ENCODE results near the gene CLCNKB.
A peak's percentile ranks its signal among the peaks of the same experiment; 100 is the strongest.
"Not testable (repeated sequence)": the region's sequence is repeated elsewhere in the genome, so short reads cannot be mapped to it uniquely, and the experiment has no call there.

CLCNKB gene

DNA sequence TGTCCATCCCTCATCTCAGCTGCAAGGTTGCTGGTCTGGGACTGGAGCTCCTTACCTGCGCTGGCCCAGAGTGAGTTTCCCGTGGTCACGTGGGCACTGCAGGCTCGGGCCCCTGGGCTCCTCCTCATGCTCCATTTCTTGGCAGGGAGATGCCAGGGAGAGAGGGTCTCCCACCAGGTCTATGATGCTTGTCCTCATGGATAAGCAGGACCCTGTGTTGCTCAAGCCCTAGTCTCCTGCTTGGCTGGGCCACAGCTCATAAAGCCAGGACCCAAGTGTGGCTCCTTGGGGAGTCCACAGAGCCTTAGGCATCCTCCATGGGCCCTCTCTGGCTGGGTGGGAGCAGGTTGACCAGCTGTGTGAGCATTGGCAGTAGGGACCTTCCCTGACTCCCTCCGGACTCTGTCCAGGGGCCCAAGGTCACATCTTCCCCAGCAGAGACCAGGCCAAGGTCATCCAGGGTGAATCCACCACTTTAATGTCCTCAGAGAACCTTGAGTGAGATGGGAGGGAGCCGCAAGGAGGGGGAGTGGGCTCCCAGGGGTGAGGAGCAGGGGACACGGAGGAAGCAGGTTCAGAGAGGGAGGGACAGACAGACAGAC lies 13.8 kb downstream of the CLCNKB start:
- not testable (repeated sequence) for DNase-seq (ENCODE audit: low read depth in 3 of 3)

- DNase-seq (ENCODE audit: low read depth in 3 of 3), result not testable (repeated sequence)
Observed at GRCh38 chr1:16058394-16059120, 15.0 kb downstream of the CLCNKB start.

- DNase-seq (ENCODE audit: low read depth in 3 of 3), result no peak
Observed at GRCh38 chr1:16061266-16061665, 17.7 kb downstream of the CLCNKB start.

- not testable (repeated sequence) for DNase-seq (ENCODE audit: low read depth in 3 of 3)
Observed at GRCh38 chr1:16061989-16062686, 18.6 kb downstream of the CLCNKB start.

DNA sequence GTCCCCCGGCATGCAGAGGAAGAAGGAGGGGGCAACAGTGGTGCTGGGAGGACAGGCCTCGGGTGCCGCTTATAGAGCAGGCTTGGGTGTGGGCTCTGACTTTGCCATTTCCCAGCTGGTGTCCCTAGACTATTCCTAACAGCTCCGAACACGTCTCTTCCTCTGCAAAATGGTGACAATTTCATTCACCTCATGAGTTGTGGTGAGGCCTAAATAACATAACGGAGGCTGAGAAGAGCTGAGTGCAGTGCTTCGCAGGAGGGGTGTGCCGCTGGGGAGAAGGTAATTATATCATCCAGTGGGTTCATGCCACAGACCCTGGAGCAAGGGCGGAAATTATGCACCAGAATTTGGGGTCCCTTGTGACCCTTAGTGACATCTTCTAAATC lies 19.1 kb downstream of the CLCNKB start:
- DNase-seq (ENCODE audit: low read depth in 3 of 3), result not testable (repeated sequence)

DNA sequence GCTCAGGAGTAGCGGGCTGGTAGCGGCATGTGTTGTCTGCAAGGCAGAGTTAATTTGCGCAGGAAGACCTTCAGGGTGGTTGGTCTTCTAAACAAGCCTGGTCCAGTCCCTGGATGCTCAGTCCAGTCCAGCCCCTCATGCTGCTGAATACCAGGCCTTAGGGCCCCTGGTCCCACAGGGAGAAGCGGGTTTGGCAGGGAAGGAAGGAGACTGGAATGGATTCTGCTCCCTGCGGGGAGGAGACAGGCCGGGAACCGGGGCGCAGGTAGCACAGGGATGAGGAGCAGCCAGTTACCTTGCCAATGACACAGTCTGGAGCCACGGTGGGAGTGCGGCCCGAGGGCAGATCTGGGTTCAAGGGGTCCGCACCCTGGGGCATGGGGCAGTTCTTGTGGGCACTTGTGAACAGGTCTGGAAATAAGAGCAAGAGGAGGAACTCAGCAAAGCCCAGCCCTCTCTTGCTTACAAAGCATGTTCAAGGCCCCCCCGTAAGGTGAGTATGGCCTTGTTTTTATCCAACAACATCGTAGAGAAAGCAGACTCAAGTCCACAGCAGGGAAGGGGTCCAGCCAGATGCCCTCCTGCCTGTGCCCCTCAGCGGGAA lies 19.7 kb downstream of the CLCNKB start:
- no peak for DNase-seq (ENCODE audit: low read depth in 3 of 3)

GRCh38 chr1:16063921-16064320 lies 20.3 kb downstream of the CLCNKB start:
- DNase-seq (ENCODE audit: low read depth in 3 of 3), result no peak

DNA sequence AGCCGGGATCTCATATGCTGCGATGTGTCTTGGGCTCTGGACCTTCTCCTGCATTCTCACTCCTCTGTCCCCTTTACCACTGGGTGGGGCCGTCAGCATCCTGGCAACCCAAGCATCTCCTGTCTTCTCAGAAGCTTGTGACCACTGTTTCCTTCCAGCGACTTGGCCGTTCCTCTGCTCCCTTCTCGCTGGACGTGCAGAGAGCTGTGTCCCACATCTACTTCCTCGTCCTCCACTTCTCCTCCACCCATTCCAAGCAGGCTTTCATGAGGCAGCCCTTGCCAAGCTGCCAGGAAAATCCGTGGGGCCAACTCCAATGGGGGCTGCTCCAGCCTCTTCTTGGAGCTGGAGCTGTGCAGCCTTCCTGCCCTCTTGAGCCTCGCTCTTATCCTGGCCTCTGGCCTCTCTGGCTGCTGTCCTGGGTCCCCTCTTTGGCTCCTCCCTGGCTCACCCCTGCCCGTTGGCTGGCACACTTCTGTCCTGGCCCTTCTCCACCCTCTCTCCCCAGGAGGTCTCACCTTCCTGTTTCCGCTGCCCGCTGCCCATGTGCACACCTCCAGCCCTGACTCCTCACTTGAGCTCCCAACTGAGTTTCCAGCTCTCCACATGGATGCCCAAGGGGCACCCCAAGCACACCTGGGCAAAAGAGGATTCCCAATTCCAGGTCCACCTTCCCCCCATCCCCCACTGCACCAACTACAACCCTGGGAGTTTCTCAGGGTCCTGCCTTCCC lies 21.1 kb downstream of the CLCNKB start:
- no peak for DNase-seq (ENCODE audit: low read depth in 3 of 3)

DNA sequence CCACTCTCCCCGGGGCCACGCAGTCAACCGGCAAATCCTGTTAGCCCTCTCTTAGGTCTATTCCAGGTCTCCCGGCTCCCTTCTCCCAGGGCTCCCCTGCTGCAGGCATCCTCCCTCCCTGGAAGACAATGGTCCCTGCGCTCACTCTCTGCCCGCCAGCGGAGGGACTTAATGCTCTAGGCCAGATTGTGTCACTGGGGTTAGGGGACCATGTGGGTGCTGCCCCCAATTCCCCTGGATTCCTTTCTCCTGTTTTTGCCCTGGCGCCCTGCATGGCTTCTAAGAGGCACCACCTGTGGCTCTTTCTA lies 21.6 kb downstream of the CLCNKB start:
- no peak for DNase-seq (ENCODE audit: low read depth in 3 of 3)

- DNase-seq (ENCODE audit: low read depth in 3 of 3), result no peak
Observed at GRCh38 chr1:16066245-16066644, 22.7 kb downstream of the CLCNKB start.

DNA sequence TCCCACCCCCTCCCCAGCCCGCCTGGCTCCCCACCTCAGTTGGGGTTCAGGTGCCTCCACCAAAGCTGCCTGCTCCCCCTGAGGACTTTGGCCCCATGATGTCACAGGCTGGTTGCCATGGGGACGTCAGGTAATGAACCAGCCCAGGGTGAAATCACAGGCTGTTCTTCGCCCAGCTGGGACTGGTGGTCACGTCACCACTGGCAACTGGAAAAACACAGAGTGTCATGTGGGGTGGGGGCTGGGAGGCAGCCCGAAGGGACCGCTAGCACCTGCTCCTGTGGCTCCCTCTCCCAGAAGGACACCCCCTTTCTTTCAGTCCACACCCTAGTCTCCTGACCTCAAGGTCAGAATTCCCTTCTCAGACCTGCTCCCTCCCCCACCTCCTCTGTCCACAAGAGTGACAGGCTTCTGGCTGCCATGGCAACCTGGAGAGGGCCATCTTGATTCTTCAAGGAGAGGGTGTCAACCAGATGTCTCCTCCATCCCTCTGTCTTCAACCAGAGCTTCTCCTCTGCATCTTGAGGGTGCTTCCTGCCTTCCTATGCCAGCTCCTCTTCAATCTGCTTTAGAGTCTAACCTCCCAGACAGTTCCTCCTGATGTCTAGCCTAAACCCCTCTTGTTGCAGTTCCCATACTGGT lies 23.7 kb downstream of the CLCNKB start:
- DNase-seq (ENCODE audit: low read depth in 3 of 3), result no peak

DNA sequence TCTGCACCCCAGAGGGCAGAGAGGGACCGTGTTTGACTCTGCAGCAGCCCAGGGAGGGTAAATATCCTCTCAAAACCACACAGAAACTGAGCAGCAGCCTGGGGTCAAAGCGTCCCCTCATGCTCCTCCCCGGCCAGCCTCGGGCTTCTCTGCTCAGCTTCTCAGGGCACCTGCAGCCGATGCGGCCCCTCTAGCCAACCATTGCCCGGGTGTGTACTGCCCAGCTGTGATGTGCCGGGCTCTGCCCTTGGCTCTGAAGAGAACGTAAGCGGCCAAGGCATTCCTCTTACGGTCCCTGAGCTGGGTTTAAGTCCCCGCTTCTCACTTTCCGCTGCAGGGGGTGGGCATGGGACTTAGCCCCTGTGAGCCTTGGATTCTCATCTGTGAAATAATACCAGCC lies 24.4 kb downstream of the CLCNKB start:
- DNase-seq (ENCODE audit: low read depth in 3 of 3), result no peak

- DNase-seq (ENCODE audit: low read depth in 3 of 3), result no peak
Observed at GRCh38 chr1:16068356-16069270, 25.0 kb downstream of the CLCNKB start.

GRCh38 chr1:16070640-16071355 lies 27.2 kb downstream of the CLCNKB start:
- no peak for DNase-seq (ENCODE audit: low read depth in 3 of 3)

DNA sequence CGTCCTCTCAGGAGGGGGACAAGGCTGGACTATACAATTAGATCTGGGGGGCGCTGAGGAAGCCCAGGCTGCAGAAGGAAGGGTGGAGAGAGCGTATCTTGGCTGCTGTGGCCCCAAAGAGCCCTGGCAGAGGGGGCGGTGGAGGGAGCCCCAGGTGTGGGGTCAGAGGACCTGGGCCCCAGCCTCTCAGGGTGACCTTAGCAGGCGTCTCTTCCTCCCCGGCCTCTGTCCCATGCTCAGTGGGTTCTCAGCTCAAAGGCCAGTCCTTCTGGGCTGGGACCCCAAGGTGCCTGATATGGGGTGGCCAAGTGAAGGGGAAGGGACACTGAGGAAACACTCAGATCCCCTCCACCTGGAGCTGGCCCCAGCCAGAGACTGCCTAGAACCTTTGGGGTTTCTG lies 28.0 kb downstream of the CLCNKB start:
- DNase-seq (ENCODE audit: low read depth in 3 of 3), result no peak

GRCh38 chr1:16072095-16072494 lies 28.5 kb downstream of the CLCNKB start:
- no peak for DNase-seq (ENCODE audit: low read depth in 3 of 3)

DNA sequence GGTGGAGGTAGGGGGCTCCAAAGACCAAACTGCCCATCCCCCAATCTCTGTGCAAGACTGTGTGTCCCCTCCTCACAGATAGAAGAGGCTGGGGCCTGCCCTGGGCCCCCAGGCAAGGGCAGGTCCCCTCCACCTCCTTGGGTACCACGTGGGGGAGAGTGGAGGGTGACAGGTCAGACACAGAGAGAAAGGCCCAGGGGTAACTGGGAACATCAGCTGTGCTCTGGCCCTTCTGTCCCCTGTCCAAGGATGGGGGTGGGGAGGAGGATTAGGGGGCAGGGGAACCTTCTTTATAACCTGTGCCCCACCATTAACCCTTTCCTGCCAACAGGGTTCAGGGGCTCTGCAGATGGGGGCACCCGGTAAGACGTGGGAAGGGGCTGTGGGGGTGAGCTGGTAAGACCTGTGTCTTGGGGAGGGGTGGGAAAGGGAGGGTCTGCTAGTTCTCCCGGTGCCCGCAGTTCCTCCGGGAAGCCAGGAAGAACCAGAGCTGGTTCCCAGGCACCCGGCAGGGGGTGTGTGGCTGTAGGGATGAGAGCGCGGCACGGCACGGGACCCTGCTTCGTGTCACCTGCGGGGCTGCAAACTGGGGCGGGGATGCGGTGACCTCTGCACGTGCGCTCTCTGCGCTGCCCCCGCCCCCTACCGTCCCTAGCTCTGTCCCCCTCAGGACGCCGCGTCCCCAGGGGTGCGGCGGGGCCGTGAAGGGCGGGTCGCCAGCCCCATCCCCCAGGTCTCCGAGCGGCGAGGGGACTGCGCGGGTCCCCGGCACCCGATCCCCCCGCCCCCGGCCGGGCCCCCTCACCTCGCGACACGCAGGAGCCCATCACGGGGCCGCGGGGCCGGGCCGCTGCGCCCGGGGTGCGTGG lies 29.3 kb downstream of the CLCNKB start:
- no peak for DNase-seq (ENCODE audit: low read depth in 3 of 3)

GRCh38 chr1:16073490-16074119 lies 30.0 kb downstream of the CLCNKB start, which contains the start of gene FAM131C:
Gene FAM131C (minus strand): TSS chr1:16073651. CDS start chr1:16073442, 209 bp downstream.
- peak in 2 of 3 donors; percentile 14 to 33 for DNase-seq (ENCODE audit: low read depth in 3 of 3)

Data from stimulated activated CD4-positive, alpha-beta T cell treated with anti-CD3 and anti-CD28 coated beads, TNF-alpha, amount 100 ng/mL, for 48 hours (primary cell).